CD4-positive, alpha-beta T cell (primary cell): Measurements from ENCODE around the gene SLC41A3. TPM values are rescaled to one million over a fixed set of nuclear protein-coding genes. Genes with fewer than 3 reads are reported as not detected.
A peak's percentile ranks its signal among the peaks of the same experiment; 100 is the strongest.

Source experiments
- ATAC-seq: fragments of 200-7000 bp; cut with Tn5 transposase; one replicate; pipeline ENCODE4 v1.10.0; 2022; ENCODE audit warnings: mild to moderate bottlenecking; ENCODE audit not compliant: poor library complexity
- CTCF ChIA-PET: fragments of 350-600 bp; sonication (Branson Sonifier 250); formaldehyde crosslinking; loops from one replicate; lab custom pipeline; 2021; ENCODE audit warnings: antibody characterized with exemption, inconsistent platforms; lab: Charles Lee
- POLR2A ChIA-PET: fragments of 350-600 bp; sonication (Branson Sonifier 250); formaldehyde crosslinking; loops from one replicate; lab custom pipeline; 2021; ENCODE audit warnings: antibody characterized with exemption, inconsistent platforms; lab: Charles Lee
- DNase-seq, 14 experiments: peaks; one replicate each; pipeline ENCODE4 v3.0.0-alpha.2; 2013 to 2020; ENCODE audit warnings: mixed read lengths in 2 of 14
- H3K27ac ChIP-seq, 2 donors: one replicate each; pipeline versions ENCODE4 v1.5.1 to v1.7.0; 2013; ENCODE audit warnings: low read length in 2 of 2, low read depth in 1 of 2, mild to moderate bottlenecking in 1 of 2
- H3K27me3 ChIP-seq, 2 experiments: 1 replicate in 1 of 2; 2 replicates in 1 of 2; pipeline versions ENCODE4 v1.6.1 to v1.7.0; 2013; ENCODE audit warnings: low read length in 2 of 2, control low read depth in 1 of 2, mild to moderate bottlenecking in 1 of 2, moderate library complexity in 1 of 2; ENCODE audit not compliant: insufficient read depth in 2 of 2, control insufficient read depth in 1 of 2
- H3K36me3 ChIP-seq: one replicate; pipeline ENCODE4 v1.6.1; 2013; ENCODE audit warnings: low read length, control low read depth; ENCODE audit not compliant: insufficient read depth
- H3K4me1 ChIP-seq: one replicate; pipeline ENCODE4 v1.6.1; 2013; ENCODE audit warnings: low read length, control low read depth; ENCODE audit not compliant: insufficient read depth
- H3K4me3 ChIP-seq: one replicate; pipeline ENCODE4 v1.5.1; 2013; ENCODE audit warnings: mild to moderate bottlenecking, low read length, moderate library complexity
- H3K9me3 ChIP-seq, 2 experiments: 1 replicate in 1 of 2; 2 replicates in 1 of 2; pipeline versions ENCODE4 v1.6.1 to v1.7.0; 2013; ENCODE audit warnings: low read length in 2 of 2, mild to moderate bottlenecking in 2 of 2, control low read depth in 1 of 2, moderate library complexity in 1 of 2; ENCODE audit not compliant: control insufficient read depth in 1 of 2, insufficient read depth in 1 of 2
- H3K27ac Mint-ChIP-seq: one replicate; pipeline ENCODE4 v1.8.0; 2020; ENCODE audit warnings: mixed read lengths
- H3K27me3 Mint-ChIP-seq: one replicate; pipeline ENCODE4 v1.8.0; 2021; ENCODE audit warnings: mixed read lengths
- H3K36me3 Mint-ChIP-seq: one replicate; pipeline ENCODE4 v1.8.0; 2021; ENCODE audit warnings: low read depth, mixed read lengths
- H3K4me1 Mint-ChIP-seq: one replicate; pipeline ENCODE4 v1.8.0; 2021; ENCODE audit warnings: low read depth, mixed read lengths
- H3K4me3 Mint-ChIP-seq: one replicate; pipeline ENCODE4 v1.8.0; 2020; ENCODE audit warnings: mild to moderate bottlenecking, mixed read lengths
- H3K9me3 Mint-ChIP-seq: one replicate; pipeline ENCODE4 v1.8.0; 2020; ENCODE audit warnings: mixed read lengths
- intact Hi-C, 2 experiments: fragments of 100-400 bp; cut with DNase I in 1 of 2; cut with micrococcal nuclease in 1 of 2; formaldehyde crosslinking; loops; one replicate each; pipeline versions ENCODE4 v1.15.1 to v1.9.0; 2023 to 2025; cut with DNase I, micrococcal nuclease
- total RNA-seq, 174 experiments: library from RNA in 2 of 174; stranded (reverse) in 2 of 174; gene quantifications; one replicate each; pipeline ENCODE4 v1.2.3 and lab custom pipeline; 2021 to 2026
- TF ChIP-seq, protein P1 (sequence below): fragments of 200-600 bp; IDR thresholded peaks from one replicate; pipeline ENCODE4 v1.8.0; 2022; ENCODE audit warnings: antibody characterized with exemption, mild to moderate bottlenecking

Gene SLC41A3
- total RNA-seq, 2 experiments from 2014 or later: 26.5 to 29.1 TPM

DNA sequence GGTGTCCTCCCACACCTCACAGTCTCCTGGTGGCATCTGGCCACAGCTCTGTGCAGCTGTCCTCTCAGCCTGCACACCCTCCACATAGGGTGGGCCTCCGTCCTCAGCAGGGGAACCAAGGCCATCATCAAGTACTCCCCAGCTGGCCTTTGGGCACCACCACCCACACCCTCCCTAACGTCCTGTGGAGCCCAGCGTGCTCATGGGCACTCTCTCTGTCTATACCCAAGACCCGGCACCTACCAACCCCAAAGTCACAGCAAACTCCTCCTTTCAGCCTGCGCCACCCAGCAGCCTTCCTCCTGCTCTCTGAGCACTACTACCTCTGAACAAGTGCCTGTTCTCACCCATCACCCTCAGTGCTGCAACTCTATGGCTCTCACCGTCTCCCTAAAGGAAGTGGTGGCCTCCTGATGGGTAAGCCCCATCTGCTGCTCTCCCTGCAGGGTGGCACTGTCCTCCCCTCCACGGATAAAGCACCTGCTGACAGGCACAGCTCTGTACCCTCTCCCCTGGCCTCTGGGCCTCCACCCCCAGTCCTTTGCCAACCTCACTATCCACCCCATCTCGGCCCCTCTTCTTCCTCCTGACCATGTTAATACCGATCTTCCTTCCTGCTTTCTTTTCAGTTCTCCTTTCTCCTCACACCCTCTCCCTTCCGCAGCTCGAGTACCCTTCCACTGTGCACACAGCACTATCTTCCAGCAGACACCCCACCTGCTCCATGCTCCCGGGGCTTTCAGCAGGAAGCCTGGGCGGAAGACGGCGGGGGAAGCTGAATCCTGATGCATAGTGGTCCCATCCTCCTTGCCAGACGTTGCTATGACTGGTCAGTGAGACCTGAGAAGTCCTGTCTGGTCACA is 31.5 kb downstream of the SLC41A3 start:
- Histone ChIP-seq H3K4me3 (no peak overlapping the region), H3K4me1 (no peaks in the 10 kb centered on the region), H3K9me3 (no peaks in the 10 kb centered on the region), H3K27ac (no peak overlapping the region), H3K27me3 (no peaks in the 10 kb centered on the region), H3K36me3 (peaks cover 10% of the 10 kb centered on the region)
- H3K27me3 Mint-ChIP-seq: no peaks in the 10 kb centered on the region
- peak overlapping the region; percentile 16 for H3K27ac Mint-ChIP-seq
- H3K36me3 Mint-ChIP-seq: peaks cover 15% of the 10 kb centered on the region
- intact Hi-C loops: no loop called here
- CTCF ChIA-PET: no interaction called here
- DNase-seq: no peak
- POLR2A ChIA-PET: interaction anchor here (2.1 kb wide), 1 partner anchor 32 kb away, joined by 5 read pairs; the partner anchor contains the start of gene SLC41A3
- no peaks in the 10 kb centered on the region for H3K9me3 Mint-ChIP-seq
- ATAC-seq: peak; percentile 37
- no peak overlapping the region for H3K4me3 Mint-ChIP-seq
- peaks cover 25% of the 10 kb centered on the region for H3K4me1 Mint-ChIP-seq
- TF ChIP-seq, protein P1, sequence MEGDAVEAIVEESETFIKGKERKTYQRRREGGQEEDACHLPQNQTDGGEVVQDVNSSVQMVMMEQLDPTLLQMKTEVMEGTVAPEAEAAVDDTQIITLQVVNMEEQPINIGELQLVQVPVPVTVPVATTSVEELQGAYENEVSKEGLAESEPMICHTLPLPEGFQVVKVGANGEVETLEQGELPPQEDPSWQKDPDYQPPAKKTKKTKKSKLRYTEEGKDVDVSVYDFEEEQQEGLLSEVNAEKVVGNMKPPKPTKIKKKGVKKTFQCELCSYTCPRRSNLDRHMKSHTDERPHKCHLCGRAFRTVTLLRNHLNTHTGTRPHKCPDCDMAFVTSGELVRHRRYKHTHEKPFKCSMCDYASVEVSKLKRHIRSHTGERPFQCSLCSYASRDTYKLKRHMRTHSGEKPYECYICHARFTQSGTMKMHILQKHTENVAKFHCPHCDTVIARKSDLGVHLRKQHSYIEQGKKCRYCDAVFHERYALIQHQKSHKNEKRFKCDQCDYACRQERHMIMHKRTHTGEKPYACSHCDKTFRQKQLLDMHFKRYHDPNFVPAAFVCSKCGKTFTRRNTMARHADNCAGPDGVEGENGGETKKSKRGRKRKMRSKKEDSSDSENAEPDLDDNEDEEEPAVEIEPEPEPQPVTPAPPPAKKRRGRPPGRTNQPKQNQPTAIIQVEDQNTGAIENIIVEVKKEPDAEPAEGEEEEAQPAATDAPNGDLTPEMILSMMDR: no peak

DNA sequence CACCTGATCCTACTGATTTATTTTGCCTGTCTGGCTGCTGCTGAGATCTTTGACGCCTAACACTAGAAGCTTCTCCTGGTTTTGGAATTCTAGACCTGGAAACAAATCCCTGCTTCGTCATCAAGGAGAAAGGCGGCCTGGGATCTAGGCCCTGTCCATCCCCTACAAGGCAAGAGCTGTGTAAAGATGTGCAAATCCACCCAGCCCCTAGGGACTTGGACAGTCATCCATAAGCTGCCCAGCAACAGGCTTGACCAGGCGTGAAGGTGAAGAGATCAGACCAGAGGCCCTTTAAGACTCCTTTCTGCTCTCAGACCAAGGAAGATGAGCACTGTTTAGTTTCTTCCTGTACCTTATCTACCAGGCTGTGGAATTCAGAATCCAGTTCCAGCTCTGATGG is 32.2 kb downstream of the SLC41A3 start:
- CTCF ChIA-PET: no interaction called here
- no peak for ATAC-seq
- Histone ChIP-seq H3K4me3 (no peak overlapping the region), H3K9me3 (no peaks in the 10 kb centered on the region), H3K36me3 (peaks cover 8% of the 10 kb centered on the region), H3K27ac (no peak overlapping the region), H3K4me1 (no peaks in the 10 kb centered on the region), H3K27me3 (no peaks in the 10 kb centered on the region)
- TF ChIP-seq, protein P1: no peak
- Mint-ChIP-seq H3K36me3 (peaks cover 15% of the 10 kb centered on the region), H3K9me3 (no peaks in the 10 kb centered on the region), H3K27ac (no peak overlapping the region), H3K4me1 (peaks cover 25% of the 10 kb centered on the region), H3K27me3 (no peaks in the 10 kb centered on the region), H3K4me3 (no peak overlapping the region)
- POLR2A ChIA-PET: interaction anchor here (2.1 kb wide), 1 partner anchor 33 kb away, joined by 5 read pairs; the partner anchor contains the start of gene SLC41A3
- DNase-seq: no peak
- intact Hi-C loops: no loop called here

DNA sequence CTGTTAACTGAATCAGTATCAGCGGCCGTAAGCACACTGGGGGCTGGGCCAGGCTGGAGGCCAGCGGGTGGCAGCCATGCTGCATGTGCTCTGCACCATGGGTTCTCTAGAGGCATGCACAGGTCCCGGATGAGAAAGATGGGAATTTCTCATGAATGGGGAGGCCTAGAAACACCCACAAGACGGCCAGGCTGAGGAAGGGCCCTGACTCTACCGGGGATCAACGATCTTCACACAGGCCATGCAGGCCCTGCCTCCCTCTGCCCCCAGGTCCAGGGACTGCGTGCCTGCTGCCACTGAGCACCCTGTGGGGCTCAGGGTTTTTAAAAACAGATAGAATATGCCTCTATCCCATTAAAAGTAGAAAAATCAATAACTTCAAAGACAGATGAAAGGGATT is 32.7 kb downstream of the SLC41A3 start:
- TF ChIP-seq, protein P1: no peak
- Histone ChIP-seq H3K36me3 (peaks cover 8% of the 10 kb centered on the region), H3K4me3 (no peak overlapping the region), H3K4me1 (no peaks in the 10 kb centered on the region), H3K9me3 (no peaks in the 10 kb centered on the region), H3K27ac (no peak overlapping the region), H3K27me3 (no peaks in the 10 kb centered on the region)
- Mint-ChIP-seq H3K27ac (no peak overlapping the region), H3K27me3 (no peaks in the 10 kb centered on the region), H3K4me1 (peaks cover 25% of the 10 kb centered on the region), H3K9me3 (no peaks in the 10 kb centered on the region), H3K36me3 (peaks cover 19% of the 10 kb centered on the region), H3K4me3 (no peak overlapping the region)
- intact Hi-C loops: no loop called here
- no peak for ATAC-seq
- CTCF ChIA-PET: no interaction called here
- POLR2A ChIA-PET: interaction anchor here (2.1 kb wide), 1 partner anchor 33 kb away, joined by 5 read pairs; the partner anchor contains the start of gene SLC41A3
- DNase-seq: no peak
